ENCODE measurements around the gene SLK.

The SLK gene

GRCh38 chr10:103941801-103942200 lies 25.1 kb upstream of the SLK start:
- DNase-seq (ENCODE audit: low spot score), result no peak

DNA sequence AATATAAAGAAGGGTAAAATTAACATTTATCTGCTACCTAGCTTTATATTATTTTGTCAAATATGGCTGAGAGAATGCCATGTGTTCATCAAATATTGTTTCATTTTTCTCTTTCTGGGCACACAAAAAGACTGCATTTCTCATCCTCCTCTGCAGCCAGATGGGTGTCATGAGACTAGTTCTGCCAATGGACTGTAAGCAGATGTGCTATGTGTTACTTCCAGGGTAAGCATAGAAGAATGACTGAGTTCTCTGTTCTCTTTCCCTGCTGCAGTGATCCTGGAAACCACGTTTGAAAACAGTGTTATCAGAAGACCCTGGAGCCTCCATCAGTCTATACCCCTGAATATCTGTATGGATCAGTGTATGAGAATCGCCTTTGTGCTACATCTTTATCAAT lies 24.1 kb upstream of the SLK start:
- DNase-seq (ENCODE audit: low spot score), result no peak

DNA sequence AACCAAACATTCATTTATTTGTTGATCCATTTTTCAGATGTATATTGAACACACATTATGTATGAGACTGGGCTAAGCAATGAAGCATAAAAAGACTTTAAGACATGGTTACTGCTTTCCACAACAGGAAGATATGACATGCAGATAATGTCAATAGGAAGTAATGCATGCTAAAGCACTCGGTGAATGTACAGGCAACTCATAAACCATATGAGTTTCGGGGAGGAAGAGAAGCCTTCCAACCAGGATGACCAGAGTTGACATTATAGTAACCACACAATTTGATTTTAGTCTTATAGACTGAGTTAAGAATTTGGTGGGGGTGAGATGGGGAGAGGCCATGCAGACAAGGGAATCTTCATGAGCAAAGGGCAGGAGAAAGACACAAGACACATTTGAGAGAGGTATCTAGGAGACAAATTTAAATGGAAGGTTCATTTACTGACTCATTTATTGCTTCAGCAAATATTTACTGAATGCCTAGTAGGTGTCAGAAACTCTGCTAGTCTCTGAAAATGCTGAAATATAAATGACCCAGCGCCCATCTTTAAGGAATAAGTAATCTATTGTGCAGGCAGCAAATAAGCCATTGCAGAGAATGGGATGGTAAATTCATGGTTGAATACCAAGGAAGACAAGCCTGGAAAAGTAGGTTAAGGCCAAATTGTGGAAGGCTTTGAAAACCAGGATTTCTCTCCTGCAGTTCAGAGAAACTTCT lies 19.0 kb upstream of the SLK start:
- DNase-seq (ENCODE audit: low spot score), result no peak

DNA sequence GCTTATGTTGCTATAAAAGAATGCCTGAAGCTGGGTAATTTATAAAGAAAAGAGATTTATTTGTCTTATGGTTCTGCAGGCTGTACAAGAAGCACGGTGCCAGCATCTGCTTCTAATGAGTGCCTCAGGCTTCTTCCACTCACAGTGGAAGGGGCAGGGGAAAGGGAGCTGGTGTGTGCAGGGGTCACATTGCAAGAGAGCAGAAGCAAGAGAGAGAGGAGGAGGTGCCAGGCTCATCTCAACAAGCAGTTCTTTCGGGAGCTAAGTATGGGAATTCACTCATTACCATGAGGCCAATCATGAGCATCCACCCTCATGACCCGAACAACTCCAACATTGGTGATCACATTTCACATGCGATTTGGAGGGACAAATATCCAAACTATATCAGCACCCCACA lies 17.2 kb upstream of the SLK start:
- no peak for DNase-seq (ENCODE audit: low spot score)

DNA sequence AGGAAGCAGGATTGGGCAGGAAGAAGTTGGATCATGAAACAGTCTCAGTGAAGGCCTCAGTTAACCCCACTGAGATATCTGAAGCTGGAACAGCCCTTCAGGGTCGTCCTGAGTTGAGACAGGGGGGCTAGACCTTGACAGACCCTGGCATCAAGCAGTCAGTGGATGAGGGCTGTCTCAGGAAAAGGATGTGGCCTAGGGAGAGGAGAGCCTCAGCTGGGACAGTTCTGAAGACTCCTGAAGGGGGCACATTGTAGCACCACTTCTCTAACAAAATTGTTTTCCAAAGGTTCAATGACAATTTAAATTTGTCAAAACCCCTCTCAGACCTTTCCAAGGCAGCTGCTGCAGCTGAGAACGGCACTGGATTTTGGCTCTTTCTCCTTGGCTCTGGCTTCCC lies 15.8 kb upstream of the SLK start:
- no peak for DNase-seq (ENCODE audit: low spot score)

DNA sequence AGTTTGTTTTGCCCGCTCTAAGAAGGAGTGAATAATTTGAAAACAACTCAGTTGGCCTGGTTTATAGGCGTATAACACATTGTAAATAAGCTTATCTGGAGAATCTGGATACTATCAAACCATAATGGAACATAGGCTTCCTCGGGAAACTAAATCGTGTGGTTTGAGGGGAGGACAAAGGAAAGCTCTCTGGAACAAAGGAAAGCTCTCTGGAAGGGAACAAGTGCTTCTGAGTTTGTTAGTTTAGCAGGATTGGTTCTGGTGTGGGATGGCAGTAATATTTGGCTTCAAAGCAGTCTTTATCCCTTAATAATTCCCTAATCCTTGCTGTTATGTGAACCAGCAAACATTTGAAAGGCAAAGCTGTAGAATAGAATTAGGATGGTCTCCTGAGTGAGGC lies 15.0 kb upstream of the SLK start:
- no peak for DNase-seq (ENCODE audit: low spot score)

DNA sequence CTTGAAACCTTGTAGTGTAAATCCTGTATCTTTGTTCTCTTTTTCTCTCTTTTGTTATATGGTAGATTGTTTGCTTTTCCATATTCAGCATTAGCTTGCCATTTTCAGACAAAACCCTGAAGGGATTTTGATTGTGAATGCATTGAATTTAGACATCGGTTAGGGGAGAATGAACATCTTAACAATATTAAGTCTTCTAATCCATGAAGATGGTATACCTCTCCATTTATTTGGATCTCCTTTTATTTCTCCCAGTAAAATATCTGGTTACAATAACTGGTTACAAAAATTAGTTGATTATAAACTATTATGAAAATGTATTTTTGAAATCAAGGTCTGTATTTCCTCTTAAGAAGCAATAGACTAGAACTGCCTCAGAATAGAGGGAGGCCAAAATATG lies 12.4 kb upstream of the SLK start:
- no peak for DNase-seq (ENCODE audit: low spot score)

DNA sequence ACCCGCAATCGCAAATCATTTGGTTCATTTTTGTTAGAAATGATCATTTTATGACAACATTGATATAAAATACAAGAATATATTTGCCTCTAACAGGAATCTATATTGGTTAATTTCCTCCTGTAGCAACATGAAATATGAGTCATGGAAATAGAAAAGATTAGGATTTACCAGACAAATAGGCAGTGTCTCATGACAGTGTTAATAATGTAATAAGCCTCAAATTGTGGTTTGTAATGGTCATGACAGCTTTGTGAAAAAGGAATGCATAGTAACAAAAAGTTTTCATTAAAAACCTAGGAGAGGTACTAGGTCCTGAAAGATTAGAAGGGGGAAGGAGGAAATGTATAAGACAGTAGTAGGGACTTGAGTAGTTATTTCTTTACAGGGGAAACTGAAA lies 7.9 kb upstream of the SLK start:
- DNase-seq (ENCODE audit: low spot score), result no peak

DNA sequence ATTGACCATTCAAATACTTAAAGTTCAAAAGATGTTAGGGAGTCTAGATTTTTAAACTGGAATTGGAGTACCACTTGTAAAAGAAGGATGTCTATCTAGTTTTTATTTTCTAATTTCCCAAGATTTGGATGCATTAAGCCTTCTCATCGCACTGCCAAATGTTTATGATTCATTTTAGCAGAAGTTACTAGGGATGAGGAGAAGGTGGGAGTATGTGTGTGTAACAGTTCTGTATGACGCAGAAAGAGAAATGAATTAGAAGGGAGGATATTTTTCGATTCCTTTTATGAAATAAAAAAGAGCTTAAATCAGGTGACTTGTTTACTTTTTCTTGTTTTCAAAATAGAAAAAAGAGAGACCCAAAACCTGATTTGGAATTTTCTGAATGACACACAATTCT lies 6.8 kb upstream of the SLK start:
- DNase-seq (ENCODE audit: low spot score), result no peak

GRCh38 chr10:103967448-103968071 lies 620 bp downstream of the SLK start:
- peak; percentile 28 for DNase-seq (ENCODE audit: low spot score)

DNA sequence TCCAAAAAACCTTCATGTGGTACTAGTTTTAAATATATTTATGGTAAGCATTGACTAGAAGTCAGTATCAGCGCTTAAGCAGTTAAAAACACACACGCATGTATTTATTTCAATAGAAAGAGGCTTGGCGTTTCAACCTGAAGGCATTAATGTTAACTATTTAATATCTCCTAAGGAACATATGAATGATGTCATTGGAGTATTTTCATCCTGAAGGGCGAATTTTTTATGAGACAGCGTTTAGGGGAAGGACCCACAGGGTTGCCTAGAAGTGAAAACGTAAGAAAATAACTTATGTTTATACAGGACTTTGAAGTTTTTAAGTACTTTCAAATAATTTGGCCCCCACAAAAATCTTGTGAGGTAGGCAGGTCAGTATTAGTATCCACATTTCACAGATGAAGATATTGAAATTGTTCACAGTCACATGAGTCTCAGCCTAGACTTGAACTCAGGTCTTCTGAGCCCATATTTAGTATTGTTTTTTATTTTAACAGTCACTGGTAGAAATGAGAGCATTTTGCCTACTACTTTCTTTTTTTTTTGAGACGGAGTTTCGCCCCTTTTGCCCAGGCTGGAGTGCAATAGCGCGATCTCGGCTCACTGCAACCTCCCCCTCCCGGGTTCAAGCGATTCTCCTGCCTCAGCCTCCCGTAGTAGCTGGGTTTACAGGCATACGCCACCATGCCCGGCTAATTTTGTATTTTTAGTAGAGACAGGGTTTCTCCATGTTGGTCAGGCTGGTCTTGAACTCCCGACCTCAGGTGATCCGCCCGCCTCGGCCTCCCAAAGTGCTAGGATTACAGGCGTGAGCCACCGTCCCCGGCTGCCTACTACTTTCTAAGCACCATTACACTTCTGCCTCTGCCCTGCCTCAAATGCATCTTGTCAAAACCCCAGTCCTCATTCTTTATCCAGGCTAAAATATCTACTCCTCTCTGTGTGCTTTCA lies 1.8 kb downstream of the SLK start:
- DNase-seq (ENCODE audit: low spot score), result no peak

GRCh38 chr10:103969436-103969835 lies 2.5 kb downstream of the SLK start:
- no peak for DNase-seq (ENCODE audit: low spot score)

GRCh38 chr10:103969857-103970627 lies 3.1 kb downstream of the SLK start:
- no peak for DNase-seq (ENCODE audit: low spot score)

DNA sequence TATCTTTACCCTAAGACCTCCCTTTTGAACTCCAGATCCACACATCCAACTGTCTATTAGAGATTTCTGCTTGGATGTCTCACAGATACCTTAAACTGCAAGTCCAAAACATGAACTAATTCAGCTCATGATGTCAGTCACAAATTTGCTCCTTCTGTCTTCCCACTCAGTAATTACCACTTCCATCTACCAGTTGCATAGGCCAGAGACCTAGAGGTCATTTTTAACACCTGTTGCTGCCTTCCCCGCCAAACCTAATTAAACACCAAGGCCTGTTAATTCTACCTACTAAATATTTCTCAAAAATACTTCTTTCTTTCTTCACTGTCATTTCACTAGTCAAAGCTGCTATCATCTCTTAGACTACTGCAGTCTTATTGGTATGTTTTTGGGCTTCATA lies 8.2 kb downstream of the SLK start:
- no peak for DNase-seq (ENCODE audit: low spot score)

- DNase-seq (ENCODE audit: low spot score), result no peak
Observed at GRCh38 chr10:103977204-103977603, 10.3 kb downstream of the SLK start.

DNA sequence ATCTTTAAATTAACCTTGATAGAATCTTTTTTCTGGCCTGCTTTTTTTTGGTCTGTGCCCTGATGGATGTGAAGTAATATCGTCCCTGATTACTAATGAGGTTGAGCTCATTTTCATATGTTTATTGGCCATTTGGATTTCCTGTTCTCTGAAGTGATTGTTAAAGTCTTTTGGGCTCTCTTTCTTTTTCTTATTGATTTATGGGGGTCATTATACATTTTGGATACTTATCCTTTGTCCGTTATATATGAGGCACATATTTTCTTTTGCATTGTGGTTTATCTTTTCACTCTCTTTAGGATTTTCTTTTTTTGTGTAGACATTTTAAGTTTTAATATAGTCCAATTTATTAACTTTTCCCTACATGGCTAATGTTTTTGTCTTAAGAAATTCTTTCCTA lies 12.6 kb downstream of the SLK start:
- DNase-seq (ENCODE audit: low spot score), result no peak

DNA sequence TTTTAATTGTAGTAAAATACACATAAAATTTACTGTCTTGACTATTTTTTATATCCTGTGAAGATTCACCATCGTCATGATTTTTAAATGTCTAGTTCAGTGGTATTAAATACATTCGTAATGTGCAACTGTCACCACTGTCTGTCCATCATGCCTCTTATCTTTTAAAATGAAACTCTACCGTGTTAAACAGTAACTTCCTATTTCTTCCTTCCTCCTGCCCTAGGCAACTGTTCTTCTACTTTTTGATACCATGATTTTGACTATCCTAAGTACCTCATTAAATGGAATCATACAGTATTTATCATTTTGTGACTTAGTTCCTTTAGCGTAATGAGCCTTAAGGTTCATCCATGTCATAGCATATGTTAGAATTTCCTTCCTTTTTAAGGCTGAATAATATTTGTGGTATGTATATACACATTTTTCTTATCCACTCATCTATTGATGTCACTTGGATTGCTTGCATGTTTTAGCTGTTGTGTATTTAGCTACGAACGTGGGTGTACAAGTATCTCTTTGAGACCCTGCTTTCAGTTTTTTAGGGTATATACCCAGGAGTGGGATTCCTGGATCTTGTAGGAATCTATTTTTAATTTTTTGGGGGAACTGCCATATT lies 13.5 kb downstream of the SLK start:
- DNase-seq (ENCODE audit: low spot score), result no peak

- peak; percentile 33 for DNase-seq (ENCODE audit: low spot score)
Observed at GRCh38 chr10:103982639-103983038, 15.7 kb downstream of the SLK start.

DNA sequence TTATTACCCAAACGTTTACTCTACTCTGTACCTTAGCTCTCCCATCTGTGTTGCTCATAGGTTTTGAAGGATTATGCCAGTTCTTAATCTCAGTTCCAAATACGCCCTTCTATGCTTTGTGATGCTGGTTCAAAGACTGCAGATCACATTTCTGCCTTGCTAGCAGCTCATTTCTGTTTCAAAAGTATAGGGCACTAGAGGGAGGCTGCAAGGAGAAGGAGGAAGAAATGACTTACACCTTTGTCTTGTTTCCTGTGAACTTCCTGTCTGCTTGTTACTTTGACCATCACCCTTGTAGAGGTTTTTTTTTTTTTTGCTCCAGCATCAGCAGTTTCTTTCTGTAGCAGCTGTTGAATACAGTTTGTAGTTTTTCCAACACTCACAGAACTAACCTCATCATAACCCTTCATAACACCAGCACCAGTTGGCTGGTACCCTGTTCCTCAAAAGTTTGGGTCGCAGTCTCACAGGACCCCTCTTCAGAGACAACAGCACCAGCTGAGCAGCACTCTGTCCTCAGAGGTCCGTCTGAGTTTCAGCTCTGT lies 16.5 kb downstream of the SLK start:
- no peak for DNase-seq (ENCODE audit: low spot score)

- no peak for DNase-seq (ENCODE audit: low spot score)
Observed at GRCh38 chr10:103985726-103986125, 18.8 kb downstream of the SLK start.

- DNase-seq (ENCODE audit: low spot score), result no peak
Observed at GRCh38 chr10:103986360-103986759, 19.4 kb downstream of the SLK start.

Data from SK-N-DZ (cell line).